Right lobe of liver (tissue), 4 donors: ENCODE measurements around the gene CREBZF.

Experiments
- CTCF ChIP-seq, 4 donors: fragments of 200-600 bp in 3 of 4; fragments of 450-650 bp in 1 of 4; IDR thresholded peaks; one replicate each; pipeline versions ENCODE4 v1.5.1 to v1.8.0; 2016 to 2022; ENCODE audit warnings: antibody characterized with exemption in 4 of 4, mild to moderate bottlenecking in 2 of 4
- POLR2A ChIP-seq: fragments of 450-650 bp; IDR thresholded peaks from one replicate; pipeline ENCODE4 v1.6.1; 2017; ENCODE audit warnings: antibody characterized with exemption, mild to moderate bottlenecking
- donor health status: DM: no; HTN: no; CAD: no.
- donor health status: DM: no; HTN: no; CAD: no.
- donor health status: DM: no; HTN: yes; CAD: no.

DNA sequence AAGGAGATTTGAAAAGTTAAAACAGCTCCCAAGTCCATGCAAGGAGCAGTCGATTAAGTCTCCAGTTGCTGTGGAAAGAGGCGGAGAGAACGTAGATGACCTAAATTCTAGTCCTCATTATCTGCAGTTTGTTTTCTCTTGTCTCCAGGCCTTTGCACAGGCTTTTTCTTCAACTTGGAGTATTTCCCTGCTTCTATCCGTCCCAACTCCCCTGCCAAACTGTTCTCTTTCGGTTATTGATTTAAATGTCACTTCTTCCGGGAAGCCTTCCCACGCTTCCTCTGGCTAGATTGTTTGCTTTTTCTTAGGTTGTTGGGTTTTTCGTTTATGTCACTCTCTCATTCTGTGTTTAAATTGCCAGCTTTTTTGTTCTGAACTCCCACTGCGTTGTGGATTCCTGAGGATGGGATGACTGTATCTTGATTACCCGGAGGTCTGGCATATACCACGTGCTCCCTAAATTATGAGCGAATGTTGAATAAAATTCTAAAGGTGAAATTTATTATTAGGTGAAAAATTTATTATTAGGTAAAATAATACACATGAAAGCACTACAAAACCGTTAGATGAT, 36.1 kb downstream of the CREBZF start:
- TF ChIP-seq CTCF (IDR thresholded peaks at IDR 0.05) (no peak), POLR2A (no peak)
